ENCODE measurements around the gene HTR3B.
"Not testable (repeated sequence)": the region's sequence is repeated elsewhere in the genome, so short reads cannot be mapped to it uniquely, and the experiment has no call there.

HTR3B gene

GRCh38 chr11:113942256-113942655 lies 37.7 kb downstream of the HTR3B start:
- no peak overlapping the region for H3K4me3 ChIP-seq (ENCODE audit: low read depth, low read length)
- no peak for TF ChIP-seq CTCF (IDR thresholded peaks at IDR 0.05; ENCODE audit: borderline replicate concordance, insufficient read depth, low read depth, low read length)

GRCh38 chr11:113946162-113946561 lies 41.6 kb downstream of the HTR3B start:
- H3K4me3 ChIP-seq (ENCODE audit: low read depth, low read length) = not testable (repeated sequence)

GRCh38 chr11:113947994-113948393 lies 43.4 kb downstream of the HTR3B start:
- no peak overlapping the region for H3K4me3 ChIP-seq (ENCODE audit: low read depth, low read length)
- TF ChIP-seq CTCF (IDR thresholded peaks at IDR 0.05; ENCODE audit: borderline replicate concordance, insufficient read depth, low read depth, low read length) = no peak

GRCh38 chr11:113949891-113950290 lies 45.3 kb downstream of the HTR3B start:
- TF ChIP-seq CTCF (IDR thresholded peaks at IDR 0.05; ENCODE audit: borderline replicate concordance, insufficient read depth, low read depth, low read length) = no peak
- H3K4me3 ChIP-seq (ENCODE audit: low read depth, low read length) = no peak overlapping the region

- H3K4me3 ChIP-seq (ENCODE audit: low read depth, low read length) = no peak overlapping the region
- TF ChIP-seq CTCF (IDR thresholded peaks at IDR 0.05; ENCODE audit: borderline replicate concordance, insufficient read depth, low read depth, low read length) = no peak
Observed at GRCh38 chr11:113951537-113951936, 46.9 kb downstream of the HTR3B start.

- no peak for TF ChIP-seq CTCF (IDR thresholded peaks at IDR 0.05; ENCODE audit: borderline replicate concordance, insufficient read depth, low read depth, low read length)
Observed at GRCh38 chr11:113952070-113952469, 47.5 kb downstream of the HTR3B start.

GRCh38 chr11:113952588-113952987 lies 48.0 kb downstream of the HTR3B start:
- H3K4me3 ChIP-seq (ENCODE audit: low read depth, low read length) = no peak overlapping the region
- no peak for TF ChIP-seq CTCF (IDR thresholded peaks at IDR 0.05; ENCODE audit: borderline replicate concordance, insufficient read depth, low read depth, low read length)

More at GRCh38 chr11:113952070-113952469, 47.5 kb downstream of the HTR3B start:
- H3K4me3 ChIP-seq (ENCODE audit: low read depth, low read length) = no peak overlapping the region

- no peak overlapping the region for H3K4me3 ChIP-seq (ENCODE audit: low read depth, low read length)
- TF ChIP-seq CTCF (IDR thresholded peaks at IDR 0.05; ENCODE audit: borderline replicate concordance, insufficient read depth, low read depth, low read length) = no peak
Observed at GRCh38 chr11:113954235-113954634, 49.6 kb downstream of the HTR3B start.
